Trophoblast cell (in vitro differentiated cells and primary cell): ENCODE results near the gene WNT4.

Experiments used
- DNase-seq, 2 donors: peaks; one replicate each; pipeline ENCODE4 v3.0.0-alpha.2; 2016
- H2AFZ ChIP-seq: 2 replicates; pipeline ENCODE4 v1.6.1; 2013; ENCODE audit warnings: low read length, moderate library complexity, mild to moderate bottlenecking; ENCODE audit not compliant: insufficient read depth, poor library complexity
- H2AK5ac ChIP-seq: 2 replicates; pipeline ENCODE4 v1.6.1; 2013; ENCODE audit warnings: mild to moderate bottlenecking, low read length
- H2BK120ac ChIP-seq: 2 replicates; pipeline ENCODE4 v1.6.1; 2013; ENCODE audit warnings: low read length, mild to moderate bottlenecking, moderate library complexity; ENCODE audit not compliant: insufficient read depth, poor library complexity
- H2BK12ac ChIP-seq: 2 replicates; pipeline ENCODE4 v1.6.1; 2013; ENCODE audit warnings: mild to moderate bottlenecking, low read length, moderate library complexity
- H2BK5ac ChIP-seq: 2 replicates; pipeline ENCODE4 v1.6.1; 2013; ENCODE audit warnings: low read length, low read depth, moderate library complexity, mild to moderate bottlenecking; ENCODE audit not compliant: poor library complexity
- H3K14ac ChIP-seq: 2 replicates; pipeline ENCODE4 v1.6.1; 2013; ENCODE audit warnings: mild to moderate bottlenecking, low read length
- H3K18ac ChIP-seq: 2 replicates; pipeline ENCODE4 v1.6.1; 2013; ENCODE audit warnings: mild to moderate bottlenecking, low read length
- H3K23ac ChIP-seq: 2 replicates; pipeline ENCODE4 v1.6.1; 2013; ENCODE audit warnings: low read length
- H3K27ac ChIP-seq: 2 replicates; pipeline ENCODE4 v1.5.1; 2013; ENCODE audit warnings: low read depth, mild to moderate bottlenecking, inconsistent platforms, low read length, moderate library complexity
- H3K27me3 ChIP-seq: 2 replicates; pipeline ENCODE4 v1.6.1; 2013; ENCODE audit warnings: inconsistent platforms, mild to moderate bottlenecking, low read length, moderate library complexity; ENCODE audit not compliant: insufficient read depth
- H3K36me3 ChIP-seq, 2 experiments: 1 replicate in 1 of 2; 2 replicates in 1 of 2; pipeline ENCODE4 v1.6.1; 2013; ENCODE audit warnings: low read length in 2 of 2, mild to moderate bottlenecking in 2 of 2, moderate library complexity in 1 of 2; ENCODE audit not compliant: insufficient read depth in 2 of 2, control insufficient read depth in 1 of 2
- H3K4ac ChIP-seq: 2 replicates; pipeline ENCODE4 v1.6.1; 2013; ENCODE audit warnings: low read depth, mild to moderate bottlenecking, low read length, moderate library complexity
- H3K4me1 ChIP-seq, 2 experiments: 1 replicate in 1 of 2; 2 replicates in 1 of 2; pipeline ENCODE4 v1.6.1; 2013; ENCODE audit warnings: low read length in 2 of 2, mild to moderate bottlenecking in 2 of 2, moderate library complexity in 1 of 2; ENCODE audit not compliant: insufficient read depth in 2 of 2, control insufficient read depth in 1 of 2
- H3K4me2 ChIP-seq: 2 replicates; pipeline ENCODE4 v1.6.1; 2013; ENCODE audit warnings: inconsistent platforms, mild to moderate bottlenecking, low read length, moderate library complexity
- H3K4me3 ChIP-seq: 2 replicates; pipeline ENCODE4 v1.5.1; 2013; ENCODE audit warnings: mild to moderate bottlenecking, low read depth, low read length, inconsistent platforms
- H3K79me1 ChIP-seq: one replicate; pipeline ENCODE4 v1.6.1; 2013; ENCODE audit warnings: low read length
- H3K79me2 ChIP-seq: 2 replicates; pipeline ENCODE4 v1.6.1; 2013; ENCODE audit warnings: low read length, mild to moderate bottlenecking; ENCODE audit not compliant: control insufficient read depth, insufficient read depth, poor library complexity
- H3K9ac ChIP-seq: 2 replicates; pipeline ENCODE4 v1.6.1; 2013; ENCODE audit warnings: mild to moderate bottlenecking, low read length
- H3K9me3 ChIP-seq: 2 replicates; pipeline ENCODE4 v1.6.1; 2013; ENCODE audit warnings: low read depth, mild to moderate bottlenecking, control low read depth, inconsistent platforms, low read length; ENCODE audit not compliant: insufficient read depth
- H4K12ac ChIP-seq: 2 replicates; pipeline ENCODE4 v1.6.1; 2013; ENCODE audit warnings: low read depth, mild to moderate bottlenecking, low read length, moderate library complexity
- H4K8ac ChIP-seq: 2 replicates; pipeline ENCODE4 v1.6.1; 2013; ENCODE audit warnings: low read depth, mild to moderate bottlenecking, low read length, moderate library complexity
- H4K91ac ChIP-seq: one replicate; pipeline ENCODE4 v1.6.1; 2013; ENCODE audit warnings: low read depth, mild to moderate bottlenecking, low read length, moderate library complexity
- WGBS: extraction: QIAGEN DNeasy Blood & Tissue Kit; methylation state at CpG from one replicate; pipeline ENCODE4 v1.1.7; 2013; ENCODE audit warnings: missing lambda C conversion rate; ENCODE audit not compliant: insufficient read length, insufficient coverage; ENCODE audit errors: extremely low coverage; 5-methylcytosine and 5-hydroxymethylcytosine counted together

The WNT4 gene

DNA sequence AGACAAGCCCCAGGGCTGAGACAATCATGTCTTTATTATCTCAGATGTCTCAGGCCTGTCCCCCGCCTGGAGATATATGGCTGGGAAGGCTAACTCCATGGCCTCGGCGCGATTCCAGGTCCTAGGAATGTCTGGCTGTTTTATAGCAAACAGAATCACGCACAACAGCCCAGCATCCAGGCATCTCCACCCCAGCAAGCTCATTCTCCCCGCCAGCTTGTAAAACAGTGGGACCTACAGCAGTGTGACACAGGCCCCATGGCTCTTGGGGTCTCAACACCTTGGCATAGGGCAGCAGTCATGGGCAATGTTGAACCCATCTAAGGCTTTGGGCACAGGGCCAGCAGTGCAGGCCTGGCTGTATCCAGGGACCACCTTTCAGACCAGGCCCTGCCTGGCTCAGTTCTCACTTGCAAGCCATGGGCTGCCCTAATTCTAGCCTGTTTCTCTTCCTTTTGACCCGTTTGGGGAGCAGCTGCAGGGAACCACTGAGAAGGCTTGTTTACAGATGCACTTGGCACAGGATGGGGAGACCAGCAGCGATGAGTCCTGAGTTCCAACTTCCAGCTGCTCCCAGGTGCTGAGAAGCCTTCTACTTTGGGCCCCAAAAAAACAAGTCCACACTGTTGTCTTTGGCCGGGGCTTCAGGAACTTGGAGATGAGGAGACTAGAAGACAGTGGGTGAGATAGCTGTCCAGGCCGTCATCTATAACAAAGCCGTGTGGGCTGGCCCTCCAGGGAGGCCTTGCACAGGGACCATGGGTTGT lies 34.4 kb downstream of the WNT4 start:
- H3K4ac ChIP-seq, result no peak overlapping the region
- H3K27ac ChIP-seq, result no peak overlapping the region
- no CpG with 5 or more reads among the region's 11 CpGs for WGBS
- no peaks in the 10 kb centered on the region for H3K79me1 ChIP-seq
- H2BK5ac ChIP-seq, result no peak overlapping the region
- H3K9ac ChIP-seq, result no peak overlapping the region
- H2AK5ac ChIP-seq, result no peak overlapping the region
- peaks cover 25 to 28% of the 10 kb centered on the region in 2 experiments for H3K4me1 ChIP-seq
- H3K4me2 ChIP-seq, result no peak overlapping the region
- peaks cover 11 to 17% of the 10 kb centered on the region in 2 experiments for H3K36me3 ChIP-seq
- no peak overlapping the region for H3K18ac ChIP-seq
- no peaks in the 10 kb centered on the region for H3K9me3 ChIP-seq
- DNase-seq, result no peak
- no peaks in the 10 kb centered on the region for H3K27me3 ChIP-seq
- no peak overlapping the region for H2AFZ ChIP-seq
- H3K23ac ChIP-seq, result no peak overlapping the region
- no peak overlapping the region for H3K4me3 ChIP-seq
- no peak overlapping the region for H4K91ac ChIP-seq
- peaks cover 2% of the 10 kb centered on the region for H3K79me2 ChIP-seq
- no peak overlapping the region for H2BK120ac ChIP-seq
- no peak overlapping the region for H3K14ac ChIP-seq
- H2BK12ac ChIP-seq, result no peak overlapping the region
- H4K8ac ChIP-seq, result no peak overlapping the region
- no peak overlapping the region for H4K12ac ChIP-seq

DNA sequence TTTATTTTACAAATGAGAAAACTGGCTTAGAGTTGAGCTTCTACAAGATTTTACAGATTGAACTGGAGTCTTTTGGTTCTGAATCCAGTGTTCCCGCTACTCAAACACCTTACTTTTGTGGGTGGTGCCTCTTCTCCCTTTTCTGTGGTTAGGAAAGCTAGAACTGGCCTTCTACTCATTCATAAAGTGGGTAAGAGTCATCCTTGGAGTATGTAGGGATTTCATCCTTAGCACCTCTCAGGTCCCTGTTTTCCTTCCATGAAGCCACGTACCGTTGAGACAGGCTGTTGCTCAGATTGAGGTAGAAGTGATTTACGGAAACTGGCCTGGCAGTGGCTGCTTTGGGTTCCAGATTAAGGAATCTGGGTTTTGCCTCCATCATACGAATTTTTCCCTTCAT lies 35.8 kb downstream of the WNT4 start:
- Histone ChIP-seq H3K79me1 (no peaks in the 10 kb centered on the region), H3K27me3 (no peaks in the 10 kb centered on the region), H4K91ac (no peak overlapping the region), H3K4ac (no peak overlapping the region), H4K8ac (no peak overlapping the region), H3K27ac (no peak overlapping the region), H2BK120ac (no peak overlapping the region), H3K14ac (no peak overlapping the region), H3K79me2 (peaks cover 2% of the 10 kb centered on the region), H3K4me2 (no peak overlapping the region), H4K12ac (no peak overlapping the region), H3K23ac (no peak overlapping the region), H3K4me1 (peaks cover 22 to 23% of the 10 kb centered on the region in 2 experiments), H3K9me3 (no peaks in the 10 kb centered on the region), H3K36me3 (peaks cover 7 to 12% of the 10 kb centered on the region in 2 experiments), H3K9ac (no peak overlapping the region), H2AK5ac (no peak overlapping the region), H2BK12ac (no peak overlapping the region), H2BK5ac (no peak overlapping the region), H2AFZ (no peak overlapping the region), H3K4me3 (no peak overlapping the region), H3K18ac (no peak overlapping the region)
- no CpG with 5 or more reads among the region's 5 CpGs for WGBS
- no peak for DNase-seq

DNA sequence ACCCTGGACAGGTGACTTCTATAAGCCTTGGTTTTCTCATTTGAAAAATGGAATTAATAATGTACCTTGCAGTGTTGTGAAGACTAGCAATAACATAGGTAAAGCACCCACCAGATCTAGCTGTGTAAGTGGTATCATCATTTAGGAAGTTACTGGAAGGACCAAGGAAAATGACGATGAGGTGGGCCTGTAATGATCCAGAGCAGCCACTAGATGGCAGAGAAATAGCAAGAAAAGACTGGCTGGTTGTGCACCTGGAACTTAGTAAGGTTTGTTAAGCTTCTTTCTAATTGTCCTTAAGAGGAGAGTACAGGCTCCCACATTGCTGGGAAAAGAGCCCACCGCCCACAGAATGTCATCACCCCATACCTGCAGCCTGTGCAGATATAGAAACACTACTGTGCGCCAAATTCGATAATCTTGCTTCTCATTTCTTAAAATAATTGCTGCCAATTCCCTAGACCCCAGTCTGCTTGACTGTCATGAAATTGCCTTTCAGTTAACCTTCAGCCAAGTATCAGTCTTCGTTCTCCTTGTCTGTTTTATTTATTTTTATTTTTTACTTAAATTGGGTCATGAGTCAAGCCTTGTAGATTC lies 37.2 kb downstream of the WNT4 start:
- H3K36me3 ChIP-seq, result peaks cover 9 to 12% of the 10 kb centered on the region in 2 experiments
- H3K79me2 ChIP-seq, result peaks cover 2% of the 10 kb centered on the region
- H3K18ac ChIP-seq, result no peak overlapping the region
- no peak overlapping the region for H4K12ac ChIP-seq
- H4K91ac ChIP-seq, result no peak overlapping the region
- no peak overlapping the region for H3K4me2 ChIP-seq
- H4K8ac ChIP-seq, result no peak overlapping the region
- H3K4ac ChIP-seq, result peak overlapping the region; percentile 23
- H3K23ac ChIP-seq, result no peak overlapping the region
- H2BK12ac ChIP-seq, result no peak overlapping the region
- H3K9ac ChIP-seq, result no peak overlapping the region
- no peak overlapping the region for H3K14ac ChIP-seq
- no peak overlapping the region for H2BK120ac ChIP-seq
- H2AFZ ChIP-seq, result no peak overlapping the region
- H2BK5ac ChIP-seq, result no peak overlapping the region
- no peaks in the 10 kb centered on the region for H3K27me3 ChIP-seq
- no CpG with 5 or more reads among the region's 5 CpGs for WGBS
- H3K9me3 ChIP-seq, result no peaks in the 10 kb centered on the region
- peaks cover 11% of the 10 kb centered on the region in 2 experiments for H3K4me1 ChIP-seq
- no peak overlapping the region for H3K27ac ChIP-seq
- no peaks in the 10 kb centered on the region for H3K79me1 ChIP-seq
- H3K4me3 ChIP-seq, result no peak overlapping the region
- H2AK5ac ChIP-seq, result no peak overlapping the region
- DNase-seq, result peak; percentile 33 to 85

DNA sequence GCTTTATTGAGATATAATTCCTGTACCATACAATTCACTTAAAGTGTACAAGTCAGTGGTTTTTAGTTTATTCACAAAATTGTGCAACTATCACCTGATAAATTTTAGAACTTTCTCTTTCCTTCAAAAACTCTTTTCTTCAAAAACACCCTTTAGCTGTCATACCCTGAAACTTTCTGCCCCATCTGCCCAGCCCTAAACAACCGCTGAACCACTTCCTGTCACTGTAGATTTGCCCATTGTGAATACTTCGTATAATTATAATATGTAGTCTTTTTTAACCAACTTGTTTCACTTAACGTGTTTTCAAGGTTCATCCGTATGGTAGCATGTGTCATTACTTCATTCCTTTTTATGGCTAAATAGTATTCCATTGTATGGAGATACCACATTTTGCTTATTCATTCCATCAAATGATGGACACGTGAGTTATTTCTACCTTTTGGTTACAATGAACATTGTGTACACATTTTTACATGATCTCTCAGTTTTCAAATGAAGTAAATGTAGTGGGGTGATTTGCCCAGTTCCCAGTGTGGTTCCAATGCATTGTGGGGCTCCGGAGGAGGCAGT lies 37.9 kb downstream of the WNT4 start:
- Histone ChIP-seq H2AFZ (no peak overlapping the region), H3K4me3 (no peak overlapping the region), H4K8ac (no peak overlapping the region), H3K4me1 (peaks cover 11% of the 10 kb centered on the region in 2 experiments), H3K9me3 (no peaks in the 10 kb centered on the region), H2AK5ac (no peak overlapping the region), H3K4ac (no peak overlapping the region), H3K27ac (no peak overlapping the region), H3K79me1 (no peaks in the 10 kb centered on the region), H2BK5ac (no peak overlapping the region), H2BK120ac (no peak overlapping the region), H3K14ac (no peak overlapping the region), H3K9ac (no peak overlapping the region), H3K27me3 (no peaks in the 10 kb centered on the region), H3K18ac (no peak overlapping the region), H2BK12ac (no peak overlapping the region), H3K4me2 (no peak overlapping the region), H4K12ac (no peak overlapping the region), H4K91ac (no peak overlapping the region), H3K23ac (no peak overlapping the region), H3K79me2 (peaks cover 2% of the 10 kb centered on the region), H3K36me3 (peaks cover 9 to 14% of the 10 kb centered on the region in 2 experiments)
- no CpG with 5 or more reads among the region's 6 CpGs for WGBS
- no peak for DNase-seq
